Measurements from ENCODE around the gene KCNJ12. TPM values are rescaled to one million over a fixed set of nuclear protein-coding genes. Genes with fewer than 3 reads are reported as not detected.
"Not testable (repeated sequence)": the region's sequence is repeated elsewhere in the genome, so short reads cannot be mapped to it uniquely, and the experiment has no call there.

Gene KCNJ12
- total RNA-seq, 4 donors from 2014 or later = 18.2 to 35.7 (median 29.2) TPM

- Histone ChIP-seq H3K27me3 (no peaks in the 10 kb centered on the region), H3K4me3 (no peak overlapping the region), H3K4me1 (peaks cover 0 to 19% of the 10 kb centered on the region in 2 donors), H3K27ac (peak overlapping the region in 1 of 4 donors; percentile 2), H3K36me3 (no peaks in the 10 kb centered on the region), H3K9me3 (no peaks in the 10 kb centered on the region)
- ATAC-seq (no peak), DNase-seq (no peak)
- in situ Hi-C loops (cut with MboI; ENCODE audit: low sequenced_read_pairs in 4 of 4) = no loop called here
- intact Hi-C loops (cut with DNase I; ENCODE audit: low total_unique reads) = no loop called here
- TF ChIP-seq POLR2A (IDR thresholded peaks at IDR 0.05) = no peak
- no peak for TF ChIP-seq CTCF (IDR thresholded peaks at IDR 0.05 in 4 of 5, conservative IDR thresholded peaks at IDR 0.05 in 1 of 5)
Observed at GRCh38 chr17:21395764-21396163, 19.6 kb downstream of the KCNJ12 start.

DNA sequence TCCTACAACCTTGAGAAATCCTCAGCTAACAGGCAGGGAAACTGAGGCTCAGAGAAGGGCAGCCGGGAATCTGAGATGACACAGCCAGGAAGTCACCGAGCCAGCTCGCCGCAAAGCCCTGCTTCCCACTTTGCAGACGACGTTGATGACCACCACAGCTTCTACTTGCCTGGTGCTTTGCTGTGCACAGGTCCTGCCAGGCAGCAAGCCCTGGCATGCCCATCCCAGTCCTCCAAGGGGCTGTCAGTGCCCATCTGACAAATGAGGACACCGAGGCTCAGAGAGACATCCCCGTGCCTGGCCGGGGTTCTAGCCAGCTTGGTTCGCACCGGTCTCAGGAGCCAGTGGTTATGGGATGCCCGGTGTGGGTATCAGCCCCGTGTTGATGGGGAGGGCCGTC is 20.1 kb downstream of the KCNJ12 start:
- H3K27me3 ChIP-seq = no peaks in the 10 kb centered on the region
- ATAC-seq = no peak
- H3K36me3 ChIP-seq = no peaks in the 10 kb centered on the region
- no peak for DNase-seq
- no peak for TF ChIP-seq CTCF (IDR thresholded peaks at IDR 0.05 in 4 of 5, conservative IDR thresholded peaks at IDR 0.05 in 1 of 5)
- no peak for TF ChIP-seq POLR2A (IDR thresholded peaks at IDR 0.05)
- peaks cover 0 to 19% of the 10 kb centered on the region in 2 donors for H3K4me1 ChIP-seq
- no peaks in the 10 kb centered on the region for H3K9me3 ChIP-seq
- intact Hi-C loops (cut with DNase I; ENCODE audit: low total_unique reads) = no loop called here
- in situ Hi-C loops (cut with MboI; ENCODE audit: low sequenced_read_pairs in 4 of 4) = no loop called here
- H3K4me3 ChIP-seq = no peak overlapping the region
- peak overlapping the region in 1 of 4 donors; percentile 2 for H3K27ac ChIP-seq

- no peaks in the 10 kb centered on the region for H3K36me3 ChIP-seq
- H3K4me3 ChIP-seq = no peak overlapping the region
- in situ Hi-C loops (cut with MboI; ENCODE audit: low sequenced_read_pairs in 4 of 4) (no loop called here), intact Hi-C loops (cut with DNase I; ENCODE audit: low total_unique reads) (no loop called here)
- no peaks in the 10 kb centered on the region for H3K27me3 ChIP-seq
- DNase-seq (no peak), ATAC-seq (no peak)
- peak overlapping the region in 2 of 4 donors; percentile 12 to 29 for H3K27ac ChIP-seq
- no peaks in the 10 kb centered on the region for H3K9me3 ChIP-seq
- TF ChIP-seq CTCF (IDR thresholded peaks at IDR 0.05 in 4 of 5, conservative IDR thresholded peaks at IDR 0.05 in 1 of 5) (no peak), POLR2A (IDR thresholded peaks at IDR 0.05) (no peak)
- H3K4me1 ChIP-seq = peaks cover 4 to 12% of the 10 kb centered on the region in 2 donors
Observed at GRCh38 chr17:21397341-21398190, 21.4 kb downstream of the KCNJ12 start.

GRCh38 chr17:21399474-21400186 is 23.5 kb downstream of the KCNJ12 start:
- no peaks in the 10 kb centered on the region for H3K27me3 ChIP-seq
- intact Hi-C loops (cut with DNase I; ENCODE audit: low total_unique reads) (no loop called here), in situ Hi-C loops (cut with MboI; ENCODE audit: low sequenced_read_pairs in 4 of 4) (loop anchor here (25.0 kb wide), 1 partner anchor 313 kb away; no protein-coding TSS in a partner anchor)
- no peaks in the 10 kb centered on the region for H3K36me3 ChIP-seq
- H3K4me3 ChIP-seq = no peak overlapping the region
- TF ChIP-seq POLR2A (IDR thresholded peaks at IDR 0.05) = no peak
- TF ChIP-seq CTCF (IDR thresholded peaks at IDR 0.05 in 4 of 5, conservative IDR thresholded peaks at IDR 0.05 in 1 of 5) = no peak
- no peaks in the 10 kb centered on the region for H3K9me3 ChIP-seq
- DNase-seq (no peak), ATAC-seq (no peak)
- no peak overlapping the region for H3K27ac ChIP-seq
- H3K4me1 ChIP-seq = peaks cover 6 to 23% of the 10 kb centered on the region in 2 donors

GRCh38 chr17:21400187-21400569 is 24.0 kb downstream of the KCNJ12 start:
- H3K36me3 ChIP-seq; DNase-seq; ATAC-seq; H3K27me3 ChIP-seq; intact Hi-C loops (cut with DNase I; ENCODE audit: low total_unique reads); H3K9me3 ChIP-seq; H3K27ac ChIP-seq; H3K4me3 ChIP-seq: not testable (repeated sequence)
- H3K4me1 ChIP-seq = peaks cover 11 to 28% of the 10 kb centered on the region in 2 donors
- in situ Hi-C loops (cut with MboI; ENCODE audit: low sequenced_read_pairs in 4 of 4) = loop anchor here (25.0 kb wide), 1 partner anchor 312 kb away; no protein-coding TSS in a partner anchor

Measured in gastrocnemius medialis (tissue), 4 donors.